Sciatic nerve (tissue), 2 donors: Measurements from ENCODE around the gene NAV1. TPM values are rescaled to one million over a fixed set of nuclear protein-coding genes. Genes with fewer than 3 reads are reported as not detected.
"Not testable (repeated sequence)": the region's sequence is repeated elsewhere in the genome, so short reads cannot be mapped to it uniquely, and the experiment has no call there.

Experiments
- ATAC-seq: fragments of 200-7000 bp; cut with Tn5 transposase; one replicate; pipeline ENCODE4 v1.9.1; 2020; ENCODE audit warnings: mild to moderate bottlenecking, moderate library complexity
- DNase-seq: peaks from one replicate; pipeline ENCODE4 v3.0.0-alpha.2; 2020; ENCODE audit warnings: low spot score
- intact Hi-C: fragments of 100-400 bp; cut with DNase I; formaldehyde crosslinking; loops from one replicate; pipeline ENCODE4 v1.14.2; 2022
- total RNA-seq: library from RNA; stranded (reverse); fragmentation: NEBNext Ultra II Directional; extraction: Animal tissue kit (Norgen Biotek cat#: 25700); gene quantifications from one replicate; pipeline ENCODE4 v1.2.1, GENCODE V29; 2021
- donor health status: DM: no; HTN: no; CAD: no.
- donor health status: DM: no; HTN: no; CAD: no.

Gene NAV1
- total RNA-seq, 1 donor from 2014 or later = 84.0 TPM

DNA sequence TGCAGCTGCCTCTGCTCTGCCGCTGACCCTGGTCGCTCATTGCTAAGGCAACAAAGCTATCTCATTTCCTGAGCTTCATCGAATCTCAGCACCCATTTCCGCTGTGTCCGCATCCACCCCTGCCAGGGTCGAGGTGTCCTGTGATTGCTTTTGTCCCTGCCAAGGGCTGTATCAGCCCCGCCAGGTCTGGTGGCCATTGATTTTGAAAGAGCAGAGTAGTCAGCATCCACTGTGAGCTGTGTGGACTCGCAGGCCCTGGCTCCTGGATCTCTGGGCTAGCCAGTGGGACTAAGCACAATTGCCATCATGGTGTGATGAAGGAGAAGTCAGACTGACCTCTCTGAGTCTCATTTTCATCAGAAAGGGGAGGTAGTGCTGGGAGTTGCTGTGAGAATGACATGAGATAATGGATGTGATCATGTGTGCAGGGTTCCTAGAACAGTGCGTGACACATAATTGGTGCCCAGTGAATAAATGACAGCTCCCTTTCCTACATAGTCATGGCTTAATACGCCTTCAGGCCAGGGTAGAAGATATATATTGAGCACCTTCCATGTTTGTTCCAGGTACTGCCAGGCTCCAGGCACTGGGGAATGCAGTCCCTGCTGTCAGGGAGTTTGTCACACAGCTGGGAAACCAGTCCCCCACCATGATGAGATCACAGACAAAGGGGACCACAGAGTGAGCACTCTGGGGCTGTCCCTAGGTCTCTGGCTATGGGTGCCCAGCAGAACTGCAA, 32.1 kb downstream of the NAV1 start:
- ATAC-seq = no peak
- DNase-seq = no peak

DNA sequence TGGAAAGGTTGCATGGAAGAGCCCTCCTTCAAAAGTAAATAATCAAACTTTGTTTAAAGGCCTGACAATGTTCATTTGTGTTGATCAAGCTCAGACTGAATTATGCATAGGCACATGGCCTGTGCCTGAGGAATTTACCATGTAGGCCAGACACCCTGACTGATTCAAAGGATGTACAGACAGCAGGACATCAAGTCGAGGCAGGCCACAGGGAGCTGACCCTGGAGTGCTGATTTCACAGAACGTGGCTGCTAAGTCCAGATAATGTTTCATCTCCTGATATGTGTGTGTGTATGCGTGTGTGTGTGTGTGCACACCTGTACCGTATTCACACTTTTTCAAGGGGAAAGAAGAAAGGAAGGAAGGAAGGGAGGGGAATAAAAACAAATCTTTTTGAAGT, 34.1 kb downstream of the NAV1 start:
- DNase-seq (no peak), ATAC-seq (no peak)
- intact Hi-C loops = no loop called here

More for the DNA sequence above, 32.1 kb downstream of the NAV1 start:
- intact Hi-C loops = no loop called here

DNA sequence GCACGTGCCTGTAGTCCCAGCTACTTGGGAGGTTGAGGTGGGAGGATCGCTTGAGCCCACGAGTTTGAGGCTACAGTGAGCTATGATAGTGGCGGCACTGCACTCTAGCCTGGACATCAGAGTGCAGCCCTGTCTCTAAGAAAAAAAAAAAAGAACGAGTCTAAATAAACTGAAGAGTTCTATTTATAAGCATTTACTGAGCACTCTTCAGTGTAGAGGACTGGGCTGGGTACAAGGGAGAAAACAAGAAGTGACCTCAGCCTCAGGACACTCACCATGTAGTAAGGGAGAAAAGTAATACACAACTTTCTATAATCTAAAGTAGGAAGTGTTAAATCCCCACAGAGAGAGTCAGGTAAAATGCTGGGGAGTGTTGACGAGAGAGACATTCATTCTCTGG, 35.0 kb downstream of the NAV1 start:
- ATAC-seq (no peak), DNase-seq (no peak)
- intact Hi-C loops = no loop called here

DNA sequence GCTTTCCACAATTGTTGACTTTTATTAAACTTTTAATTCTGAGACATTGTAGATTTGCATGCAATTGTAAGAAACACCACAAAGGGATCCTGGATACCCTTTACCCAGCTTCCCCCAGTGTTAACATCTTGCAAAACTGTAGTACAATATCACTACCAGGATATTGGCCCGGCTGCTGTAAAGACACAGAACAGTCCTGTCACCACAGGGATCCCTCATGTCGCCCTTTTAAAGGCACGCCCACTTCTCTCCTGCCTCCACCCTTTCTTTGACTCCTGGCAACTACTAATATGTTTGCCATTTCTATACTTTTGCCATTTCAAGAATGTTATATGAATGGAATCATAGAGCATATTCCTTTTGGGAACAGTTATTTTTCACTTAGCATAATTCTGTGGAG, 37.0 kb downstream of the NAV1 start:
- ATAC-seq = no peak
- intact Hi-C loops = no loop called here

DNA sequence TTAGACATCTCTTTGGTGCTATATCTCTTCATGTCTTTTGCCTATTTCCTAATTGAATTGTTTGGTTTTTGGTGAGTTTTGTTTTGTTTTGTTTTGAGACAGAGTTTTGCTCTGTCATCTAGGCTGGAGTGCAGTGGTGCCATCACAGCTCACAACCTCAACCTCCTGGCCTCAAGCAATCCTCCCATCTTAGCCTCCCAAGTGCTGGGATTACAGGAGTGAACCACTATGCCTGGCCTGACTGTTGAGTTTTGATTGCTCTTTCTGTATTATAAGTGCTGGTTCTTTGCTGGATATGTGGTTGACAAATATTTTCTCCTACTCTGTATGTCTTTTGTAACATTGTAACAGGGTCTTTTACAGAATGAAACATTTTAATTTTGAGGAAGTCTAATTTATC, 38.0 kb downstream of the NAV1 start:
- intact Hi-C loops = no loop called here
- no peak for ATAC-seq
- DNase-seq = no peak

More for the DNA sequence above, 37.0 kb downstream of the NAV1 start:
- no peak for DNase-seq

DNA sequence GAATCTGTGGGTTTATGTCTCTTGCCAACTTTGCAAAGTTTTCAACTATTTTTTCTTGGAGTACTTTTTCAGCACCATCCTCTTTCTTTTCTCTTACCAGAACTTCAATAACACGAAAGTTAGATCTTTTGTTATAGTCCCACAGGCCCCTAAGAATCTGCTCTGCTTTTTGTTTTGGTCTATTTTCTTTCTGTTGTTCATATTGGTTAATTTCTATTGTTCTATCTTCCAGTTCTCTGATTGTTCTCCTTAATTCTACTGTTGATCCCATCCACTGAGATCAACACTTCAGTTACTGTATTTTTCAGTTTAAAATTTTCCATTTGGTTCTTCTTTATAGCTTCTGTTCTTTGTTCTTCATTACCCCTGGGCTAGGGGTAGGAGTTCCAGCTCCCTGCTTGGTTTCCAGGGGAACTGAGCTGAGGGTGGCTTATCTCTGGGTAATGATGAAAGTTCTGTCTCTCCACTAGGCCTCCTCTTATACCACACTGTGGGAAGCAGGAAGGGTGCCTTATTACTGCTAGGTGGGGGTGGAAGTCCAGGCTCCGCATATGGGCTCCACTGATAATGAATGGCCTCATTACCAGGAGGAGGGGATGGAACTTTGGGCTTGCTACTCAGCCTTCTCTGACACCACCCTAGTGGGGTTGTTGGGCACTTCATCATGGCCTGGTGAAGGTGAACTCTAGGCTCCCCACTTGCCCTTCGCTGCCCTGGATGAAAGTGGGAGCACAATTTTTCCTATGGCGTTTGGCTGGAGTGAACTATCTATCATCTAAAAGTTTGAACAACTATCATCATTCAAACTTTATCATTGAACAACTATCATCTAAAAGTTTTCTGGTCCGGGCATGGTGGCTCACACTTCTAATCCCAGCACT, 39.3 kb downstream of the NAV1 start:
- intact Hi-C loops = no loop called here
- DNase-seq (no peak), ATAC-seq (no peak)

DNA sequence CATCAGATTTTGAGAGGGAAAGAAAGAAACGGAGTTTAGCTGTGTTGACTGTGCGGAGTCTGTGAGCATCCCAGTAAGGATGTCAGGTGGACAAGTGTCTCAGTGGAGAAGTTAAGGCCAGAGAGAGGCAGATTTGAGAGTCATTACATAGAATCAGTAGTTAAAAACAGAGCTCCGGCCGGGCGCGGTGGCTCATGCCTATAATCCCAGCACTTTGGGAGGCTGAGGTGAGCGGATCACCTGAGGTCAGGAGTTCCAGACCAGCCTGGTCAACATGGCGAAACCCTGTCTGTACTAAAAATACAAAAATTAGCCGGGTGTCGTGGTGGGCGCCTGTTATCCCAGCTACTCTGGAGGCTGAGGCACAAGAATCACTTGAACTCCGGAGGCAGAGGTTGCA, 42.4 kb downstream of the NAV1 start:
- intact Hi-C loops, DNase-seq, ATAC-seq: not testable (repeated sequence)

DNA sequence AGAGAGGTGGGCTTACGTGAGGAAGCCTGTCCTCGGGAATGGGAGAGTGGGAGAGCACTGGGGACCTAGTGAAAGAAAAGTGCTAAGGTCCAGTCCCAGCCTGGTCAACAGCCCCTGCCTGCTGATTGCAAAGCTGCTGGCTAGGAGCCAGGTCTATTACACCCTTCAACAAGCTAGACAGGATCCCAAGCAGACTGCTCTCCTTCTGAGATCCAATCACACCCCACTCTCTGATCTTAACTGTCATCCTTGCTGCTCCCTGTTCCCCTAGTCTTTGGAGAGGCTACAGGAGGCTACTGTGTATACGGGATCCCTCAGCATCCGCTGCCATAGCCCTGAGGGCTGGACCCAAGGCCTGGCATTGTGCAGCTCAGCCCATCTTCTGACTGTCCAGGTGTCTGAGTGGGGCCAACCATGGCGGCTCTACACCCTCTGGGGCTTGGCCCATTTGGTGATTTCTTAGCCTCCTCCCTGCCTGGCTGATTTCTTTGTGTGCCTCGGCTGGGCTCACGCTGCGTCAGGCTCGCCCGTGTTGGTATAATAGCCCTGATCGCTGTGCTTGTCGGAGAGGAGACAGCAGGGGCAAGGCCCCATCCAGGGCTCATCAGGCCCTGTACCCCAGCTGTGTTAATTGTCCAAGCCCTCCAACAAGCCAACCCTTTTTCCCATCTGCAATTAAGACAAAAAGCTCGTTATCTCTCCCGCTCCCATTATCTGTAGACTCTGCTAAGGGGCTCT, 43.9 kb downstream of the NAV1 start:
- peak; percentile 62 for ATAC-seq

DNA sequence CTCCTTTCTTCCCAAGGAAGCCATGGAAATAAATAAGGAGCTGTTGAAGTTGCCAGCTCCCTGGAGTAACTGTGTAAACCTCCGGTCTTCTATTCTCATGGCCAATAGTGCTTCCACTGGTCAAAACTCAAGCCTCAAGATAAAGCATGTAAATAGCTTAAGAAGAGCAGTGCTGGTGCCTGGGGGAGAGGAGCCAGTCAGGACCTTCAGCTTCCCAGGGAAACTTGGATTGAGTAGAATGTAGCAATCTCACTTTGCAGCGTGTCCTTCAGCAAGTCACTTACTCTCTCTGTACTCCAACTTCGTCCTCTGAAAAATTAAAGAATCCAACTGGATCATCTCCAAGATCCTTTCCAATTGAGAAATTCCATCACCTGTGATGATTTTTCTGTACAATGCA, 44.7 kb downstream of the NAV1 start:
- ATAC-seq = no peak
- DNase-seq = peak; percentile 6
- intact Hi-C loops = no loop called here

More for the DNA sequence above, 43.9 kb downstream of the NAV1 start:
- DNase-seq = peak; percentile 51
- intact Hi-C loops = no loop called here

DNA sequence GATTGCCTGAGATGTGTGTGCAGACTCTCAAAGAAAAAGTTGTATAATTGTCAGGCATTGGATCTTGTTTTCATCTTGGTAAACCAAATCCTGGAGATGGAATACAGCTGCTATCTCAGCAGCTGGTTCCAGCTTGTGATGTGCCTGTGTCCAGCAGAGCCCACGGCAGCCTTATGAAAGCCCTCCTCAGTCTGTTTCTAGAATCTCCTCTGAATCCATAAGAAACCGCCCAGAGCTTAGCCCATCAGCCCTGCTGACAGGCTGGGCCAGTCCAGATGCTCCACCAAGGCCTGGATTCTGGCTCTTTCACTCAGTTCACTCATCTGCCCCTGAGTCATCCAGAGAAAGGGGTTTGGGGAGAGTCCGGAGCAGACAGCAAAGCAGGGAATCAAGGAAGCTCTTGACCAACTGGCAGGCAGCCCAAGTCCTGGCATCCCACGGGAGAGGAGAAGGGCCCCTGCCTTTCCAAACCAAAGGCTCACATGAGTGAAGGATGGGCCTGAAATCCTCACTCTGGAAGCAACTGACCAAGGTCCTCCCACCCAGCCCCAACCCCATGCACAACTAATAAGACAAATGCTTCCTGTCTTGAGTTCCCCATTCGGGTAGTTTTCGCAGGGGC, 45.7 kb downstream of the NAV1 start:
- intact Hi-C loops = no loop called here
- no peak for ATAC-seq
- peak; percentile 49 for DNase-seq

DNA sequence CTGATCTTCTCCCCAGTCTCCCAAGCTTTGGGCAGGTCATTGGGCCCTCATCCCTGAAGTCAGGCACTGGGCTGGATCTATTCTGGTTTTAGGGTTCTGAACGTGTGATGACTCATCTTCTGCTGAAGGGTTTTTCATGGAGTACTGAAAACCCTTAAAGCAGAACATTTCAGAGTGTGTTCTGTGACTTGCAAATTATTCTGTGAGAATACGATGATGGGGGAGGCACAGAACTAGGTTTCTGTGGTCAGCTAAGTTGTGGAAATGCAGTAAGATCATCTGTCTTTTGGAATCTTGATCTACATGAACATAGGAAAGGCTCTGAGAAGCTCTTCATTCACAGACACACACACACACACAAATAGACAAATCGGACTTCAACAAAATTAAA, 46.2 kb downstream of the NAV1 start:
- DNase-seq = no peak
- ATAC-seq = no peak
- intact Hi-C loops = no loop called here

DNA sequence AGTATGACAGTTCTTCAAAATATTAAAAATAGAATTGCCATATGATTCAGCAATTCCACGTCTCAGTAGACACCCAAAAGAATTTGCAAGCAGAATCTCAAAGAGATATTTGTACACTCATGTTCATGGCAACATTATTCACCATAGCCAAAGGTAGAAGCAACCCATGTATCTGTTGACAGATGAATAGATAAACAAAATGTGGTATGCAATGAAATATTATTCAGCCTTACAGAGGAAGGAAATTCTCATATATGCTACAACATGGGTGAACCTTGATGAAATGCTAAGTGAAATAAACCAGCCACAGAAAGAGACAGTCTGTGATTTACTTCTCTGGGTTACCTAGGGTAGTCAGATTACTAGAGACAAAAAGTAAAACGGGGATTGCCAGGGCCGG, 47.0 kb downstream of the NAV1 start:
- intact Hi-C loops = no loop called here
- ATAC-seq = no peak

DNA sequence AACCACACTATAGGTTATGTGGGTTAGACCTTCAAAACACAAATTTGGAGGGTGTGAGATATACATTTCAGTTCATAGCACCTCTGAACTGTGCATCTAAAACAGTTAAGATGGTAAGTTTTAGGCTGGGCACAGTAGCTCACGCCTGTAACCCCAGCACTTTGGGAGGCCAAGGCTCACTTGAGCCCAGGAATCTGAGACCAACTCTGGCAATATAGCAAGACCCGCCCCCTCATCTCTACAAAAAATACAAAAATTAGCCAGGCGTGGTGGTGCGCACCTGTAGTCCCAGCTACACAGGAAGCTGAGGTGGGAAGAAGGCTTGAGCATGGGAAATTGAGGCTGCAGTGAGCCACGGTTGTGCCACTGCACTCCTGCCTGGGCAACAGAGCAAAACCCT, 47.9 kb downstream of the NAV1 start:
- intact Hi-C loops = no loop called here
- ATAC-seq = no peak
- DNase-seq = peak; percentile 5

More for the DNA sequence above, 47.0 kb downstream of the NAV1 start:
- no peak for DNase-seq

DNA sequence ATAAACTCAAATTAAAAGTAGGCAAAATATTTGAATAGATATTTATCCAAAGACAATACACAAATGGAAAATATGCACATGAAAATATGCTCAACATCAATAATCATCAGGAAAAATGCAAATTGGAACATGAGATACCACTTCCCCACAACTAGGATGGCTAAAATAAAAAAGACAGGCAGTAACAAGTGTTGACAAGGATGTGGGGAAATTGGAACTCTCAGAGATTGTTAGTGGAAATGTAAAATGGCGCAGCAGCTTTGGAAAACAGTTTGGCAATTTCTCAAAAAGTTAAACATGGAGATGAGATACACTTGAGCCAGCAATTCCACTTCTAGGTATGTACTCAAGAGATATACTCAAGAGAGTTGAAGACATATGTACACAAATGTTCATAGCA, 48.8 kb downstream of the NAV1 start:
- DNase-seq (no peak), ATAC-seq (no peak)
- intact Hi-C loops = no loop called here

Other genes starting within 250 kb of the NAV1 start
- gene TNNT2, start 161.4 kb upstream of the NAV1 start, total RNA-seq = 63.7 TPM
- 0.76 TPM for gene LAD1, start 139.8 kb upstream of the NAV1 start, total RNA-seq
- gene TNNI1, start 117.4 kb upstream of the NAV1 start, total RNA-seq = 0.22 TPM
- 159 TPM for gene PHLDA3, start 69.9 kb upstream of the NAV1 start, total RNA-seq
- gene CSRP1, start 32.0 kb upstream of the NAV1 start, total RNA-seq = 768 TPM